Measurements from ENCODE around the gene PHYH.
A peak's percentile ranks its signal among the peaks of the same experiment; 100 is the strongest.
"Not testable (repeated sequence)": the region's sequence is repeated elsewhere in the genome, so short reads cannot be mapped to it uniquely, and the experiment has no call there.

PHYH gene

DNA sequence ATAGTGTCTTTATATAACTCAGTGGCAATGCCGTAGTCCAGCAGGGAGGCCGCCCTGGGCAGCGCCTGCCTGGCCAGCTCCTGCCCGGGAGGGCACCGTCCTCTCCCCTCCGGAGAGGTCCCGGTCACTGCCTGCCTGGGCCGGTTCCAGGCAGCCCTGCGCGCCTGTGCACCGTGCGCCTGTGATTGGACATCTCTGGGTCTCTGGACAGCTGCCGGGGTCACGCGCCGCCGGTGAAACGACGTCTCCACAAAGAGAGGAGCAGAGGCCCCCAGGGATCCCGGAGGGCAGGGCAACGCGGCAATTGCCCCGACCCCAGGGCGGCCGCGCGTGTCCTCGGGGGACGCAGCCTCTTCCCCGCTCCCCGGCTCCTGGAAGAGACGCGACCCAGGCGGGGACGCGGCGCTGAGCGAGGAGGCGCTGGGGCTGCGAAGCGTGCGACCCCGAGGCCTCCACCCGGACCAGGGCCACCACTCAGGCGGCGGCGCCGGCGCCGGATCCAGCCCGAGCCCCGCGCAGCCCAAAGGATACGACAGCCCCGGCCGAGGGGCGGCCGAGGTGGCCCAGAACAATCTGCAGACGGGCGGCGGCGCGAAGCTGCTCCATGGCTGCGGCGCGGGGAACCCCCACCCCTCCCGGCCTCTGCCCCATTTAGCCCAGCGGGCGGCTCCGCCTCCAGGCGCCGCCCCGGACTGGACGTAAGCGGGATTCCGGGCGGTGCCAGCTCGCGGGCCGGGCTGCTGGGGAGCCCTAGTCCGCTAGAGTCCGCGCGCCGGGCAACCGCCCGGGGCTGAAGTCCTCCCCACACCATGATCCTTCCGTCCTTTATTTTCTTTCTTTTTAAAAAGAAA, at the start of gene PHYH:
PHYH (minus strand) TSS at position 628 of the 851 bp plus-strand sequence; CDS start at position 606, 22 bp downstream.
- DNase-seq (ENCODE audit: low spot score) = peak; percentile 76

DNA sequence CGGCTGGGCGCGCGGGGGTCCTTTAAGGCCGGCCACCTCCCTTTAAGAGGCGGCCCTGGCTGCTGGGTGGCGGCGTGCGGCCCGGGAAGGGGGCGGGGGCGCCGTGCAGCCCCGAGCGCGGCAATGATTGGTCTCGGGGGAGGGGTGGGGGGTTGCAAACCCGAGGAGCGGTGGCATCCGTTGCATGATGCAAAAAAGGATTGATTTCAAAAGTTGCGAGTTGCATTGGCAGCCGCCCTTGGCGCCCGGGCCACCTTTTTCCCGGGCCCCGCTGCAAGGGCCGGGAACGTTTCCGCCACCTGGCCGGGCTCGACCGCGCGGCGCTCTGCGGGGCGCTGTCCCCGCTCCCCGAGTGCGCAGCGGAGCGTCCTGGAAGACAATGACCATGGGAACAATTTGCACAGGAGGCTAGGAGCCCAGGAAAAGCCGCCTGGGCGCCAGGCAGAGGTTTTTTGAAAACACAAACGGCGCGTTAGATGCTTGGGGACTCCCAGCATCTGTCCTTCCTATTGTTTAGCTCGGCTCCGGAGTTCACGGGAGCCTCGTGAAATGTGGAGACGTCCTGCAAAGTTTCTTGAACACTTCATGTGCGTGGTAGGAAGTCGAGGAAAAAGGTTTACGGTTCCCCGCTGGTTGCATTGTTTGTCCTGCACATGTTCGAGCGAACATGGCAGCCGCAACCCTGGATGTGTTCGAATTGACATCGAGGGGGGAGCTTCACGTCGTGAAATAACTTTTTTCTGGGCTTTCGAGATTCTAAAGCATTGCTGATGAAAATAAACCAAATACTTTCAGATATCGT, 48.6 kb upstream of the PHYH start, which contains the start of gene SEPHS1:
SEPHS1 (minus strand) TSS at position 78 of the 802 bp plus-strand sequence. CDS start 3,343 bp downstream, outside the sequence.
- no peak for DNase-seq (ENCODE audit: low spot score)

DNA sequence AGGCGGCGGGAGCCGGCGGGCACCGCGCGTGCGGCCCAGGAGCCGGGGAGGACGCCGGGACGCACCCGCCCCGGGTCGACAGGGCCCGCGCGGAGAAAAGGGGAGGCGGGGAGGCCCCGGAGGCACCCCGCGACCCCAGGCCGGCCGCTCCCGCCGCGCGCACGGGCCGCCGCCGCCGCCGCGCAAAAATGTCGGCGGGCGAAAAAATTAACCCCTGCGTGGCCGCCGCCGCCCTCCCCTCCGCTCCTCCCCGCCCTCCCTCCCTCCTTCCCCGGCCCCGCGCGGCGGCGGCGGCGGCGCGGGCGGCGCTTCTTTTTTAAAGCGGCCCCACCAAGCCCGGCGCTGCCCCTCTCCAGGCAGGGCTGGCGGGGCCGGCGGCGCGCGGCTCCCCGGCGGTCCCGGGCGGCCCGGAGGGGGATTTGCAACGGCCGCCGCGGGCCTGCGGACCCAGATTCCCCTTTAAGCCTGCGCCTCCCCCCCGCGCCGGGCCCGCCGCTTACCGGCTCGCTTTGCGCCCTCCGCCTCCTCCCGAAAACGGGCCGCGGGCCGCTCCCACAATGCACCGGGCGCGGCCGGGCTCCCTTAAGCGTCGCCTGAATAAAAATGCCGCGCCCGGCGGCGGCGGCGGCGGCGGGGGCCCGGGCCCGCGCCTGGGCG, 47.8 kb upstream of the PHYH start:
- peak; percentile 69 for DNase-seq (ENCODE audit: low spot score)

DNA sequence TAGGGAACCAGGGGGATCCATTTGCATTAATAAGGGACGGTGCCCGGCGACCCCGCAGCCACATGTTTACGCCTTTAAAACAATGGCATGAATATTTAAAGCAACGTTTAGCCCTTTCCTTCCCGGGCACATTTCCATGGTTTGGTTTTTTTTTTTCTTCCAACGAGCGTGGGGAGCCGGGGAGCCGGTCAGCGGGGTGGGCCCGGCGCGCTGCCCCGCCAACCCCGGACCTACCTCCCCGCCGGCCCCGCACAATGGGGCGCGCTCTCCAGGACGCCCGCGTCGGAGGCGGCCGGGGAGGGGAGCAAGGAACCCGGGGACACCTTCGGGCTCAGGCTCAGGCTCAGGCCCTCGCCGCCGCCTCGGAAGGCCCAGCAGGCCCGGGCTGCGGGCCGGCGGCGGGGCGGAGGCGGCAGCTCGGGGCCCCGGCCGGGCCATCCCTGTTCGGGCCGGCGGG, 47.2 kb upstream of the PHYH start:
- DNase-seq (ENCODE audit: low spot score) = no peak

GRCh38 chr10:13346283-13347042, 46.6 kb upstream of the PHYH start:
- DNase-seq (ENCODE audit: low spot score) = no peak

GRCh38 chr10:13340626-13341376, 40.9 kb upstream of the PHYH start:
- no peak for DNase-seq (ENCODE audit: low spot score)

GRCh38 chr10:13340068-13340467, 40.2 kb upstream of the PHYH start:
- DNase-seq (ENCODE audit: low spot score) = no peak

- DNase-seq (ENCODE audit: low spot score) = no peak
These were observed 38.7 kb upstream of the PHYH start for GRCh38 chr10:13338390-13339110.

- DNase-seq (ENCODE audit: low spot score) = no peak
These were observed 37.9 kb upstream of the PHYH start for GRCh38 chr10:13337827-13338196.

DNA sequence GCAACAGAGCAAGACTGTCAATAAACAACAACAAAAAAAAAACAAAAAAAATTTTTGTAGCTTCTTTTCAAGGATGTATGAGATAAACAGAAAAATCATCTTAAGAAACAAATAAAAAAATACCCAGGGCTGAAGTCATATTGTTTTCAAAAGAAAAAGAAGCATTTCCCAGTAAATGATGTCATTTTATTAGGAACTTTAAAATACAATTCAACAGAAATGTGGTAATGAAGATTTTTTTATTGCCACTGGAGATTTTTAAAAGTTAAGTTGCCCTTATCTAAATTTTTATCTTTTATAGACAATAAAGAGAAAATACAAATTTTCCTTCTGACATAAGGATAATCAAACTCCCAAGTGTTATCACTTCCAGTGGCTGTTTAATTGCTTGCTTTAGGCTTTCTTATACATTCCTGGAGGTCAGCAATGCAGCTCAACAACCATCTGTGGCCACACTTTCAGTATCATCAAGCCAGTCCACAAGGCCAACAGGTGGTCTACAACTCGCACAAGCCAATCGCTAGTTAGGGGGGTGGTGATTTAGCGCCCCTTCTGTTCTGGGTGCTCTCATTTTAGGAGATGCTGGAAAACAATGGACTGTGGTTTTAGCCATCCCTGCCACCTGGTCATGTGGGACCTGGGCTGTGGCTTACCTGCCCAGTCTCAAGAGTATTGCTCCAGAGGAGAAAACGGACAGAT, 37.4 kb upstream of the PHYH start:
- DNase-seq (ENCODE audit: low spot score) = no peak

- DNase-seq (ENCODE audit: low spot score) = no peak
These were observed 36.0 kb upstream of the PHYH start for GRCh38 chr10:13335881-13336280.

DNA sequence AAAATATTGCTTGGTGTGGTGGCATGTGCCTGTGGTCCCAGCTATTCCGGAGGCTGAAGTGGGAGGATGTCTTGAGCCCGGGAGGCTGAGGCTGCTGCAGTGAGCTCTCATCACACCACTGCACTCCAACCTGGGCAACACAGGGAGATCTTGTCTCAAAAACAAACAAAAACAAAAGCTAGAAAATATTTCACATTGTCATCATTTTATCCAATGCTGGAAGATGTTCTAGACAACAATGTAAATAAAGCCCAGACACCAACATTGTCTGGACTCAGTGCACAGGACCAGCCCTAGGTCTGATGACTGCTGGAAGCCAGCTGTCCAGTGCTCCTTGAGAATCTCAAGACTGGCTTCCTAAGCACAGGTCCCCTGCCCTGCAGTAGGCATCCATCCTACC, 34.7 kb upstream of the PHYH start:
- DNase-seq (ENCODE audit: low spot score) = no peak

DNA sequence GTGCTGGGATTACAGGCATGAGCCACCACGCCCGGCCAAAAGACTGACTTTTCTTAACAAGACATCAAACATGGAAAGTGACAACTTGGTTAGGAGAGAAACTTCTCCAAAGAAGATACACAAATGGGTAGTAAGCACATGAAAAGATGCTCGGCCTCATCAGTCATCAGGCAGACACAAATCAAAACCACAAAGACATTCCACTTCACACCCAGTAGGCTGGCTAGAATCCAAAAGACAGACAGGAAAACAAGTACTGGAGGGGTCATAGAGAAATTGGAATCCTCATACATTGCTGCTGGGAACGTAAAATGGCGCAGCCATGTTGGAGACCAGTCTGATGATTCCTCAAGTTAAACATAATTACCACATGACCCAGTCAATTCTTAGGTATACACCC, 31.8 kb upstream of the PHYH start:
- no peak for DNase-seq (ENCODE audit: low spot score)

DNA sequence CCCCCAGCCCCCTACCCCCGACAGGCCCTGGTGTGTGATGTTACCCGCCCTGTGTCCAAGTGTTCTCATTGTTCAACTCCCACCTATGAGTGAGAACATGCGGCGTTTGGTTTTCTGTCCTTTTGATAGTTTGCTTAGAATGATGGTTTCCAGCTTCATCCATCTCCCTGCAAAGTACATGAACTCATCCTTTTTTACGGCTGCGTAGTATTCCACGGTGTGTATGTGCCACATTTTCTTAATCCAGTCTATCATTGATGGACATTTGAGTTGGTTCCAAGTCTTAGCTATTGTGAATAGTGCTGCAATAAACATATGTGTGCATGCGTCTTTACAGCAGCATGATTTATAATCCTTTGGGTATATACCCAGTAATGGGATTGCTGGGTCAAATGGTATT, 31.1 kb upstream of the PHYH start:
- DNase-seq (ENCODE audit: low spot score) = not testable (repeated sequence)

- DNase-seq (ENCODE audit: low spot score) = no peak
These were observed 29.7 kb upstream of the PHYH start for GRCh38 chr10:13329565-13329964.

DNA sequence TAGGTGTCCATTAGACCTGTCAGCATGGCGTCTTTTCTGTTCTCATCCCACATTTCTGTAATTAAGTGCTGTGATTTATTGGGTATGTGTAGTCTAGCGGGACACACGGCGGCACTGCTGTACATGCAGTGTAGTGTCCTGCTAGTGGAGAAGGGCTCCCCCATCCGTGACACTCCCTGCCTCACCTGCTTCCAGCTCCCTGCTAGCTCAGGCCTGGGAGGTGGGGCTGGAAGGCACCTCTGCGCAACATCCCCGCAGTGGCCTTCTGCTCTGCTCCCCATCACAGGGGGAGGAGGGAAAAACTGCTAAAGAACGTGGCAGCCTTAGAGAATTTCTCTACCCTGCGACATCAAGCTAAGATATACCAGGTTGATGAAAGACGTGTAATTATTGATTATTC, 28.7 kb upstream of the PHYH start:
- DNase-seq (ENCODE audit: low spot score) = no peak

- DNase-seq (ENCODE audit: low spot score) = no peak
These were observed 28.3 kb upstream of the PHYH start for GRCh38 chr10:13328126-13328525.

- DNase-seq (ENCODE audit: low spot score) = no peak
These were observed 27.7 kb upstream of the PHYH start for GRCh38 chr10:13327534-13327933.

DNA sequence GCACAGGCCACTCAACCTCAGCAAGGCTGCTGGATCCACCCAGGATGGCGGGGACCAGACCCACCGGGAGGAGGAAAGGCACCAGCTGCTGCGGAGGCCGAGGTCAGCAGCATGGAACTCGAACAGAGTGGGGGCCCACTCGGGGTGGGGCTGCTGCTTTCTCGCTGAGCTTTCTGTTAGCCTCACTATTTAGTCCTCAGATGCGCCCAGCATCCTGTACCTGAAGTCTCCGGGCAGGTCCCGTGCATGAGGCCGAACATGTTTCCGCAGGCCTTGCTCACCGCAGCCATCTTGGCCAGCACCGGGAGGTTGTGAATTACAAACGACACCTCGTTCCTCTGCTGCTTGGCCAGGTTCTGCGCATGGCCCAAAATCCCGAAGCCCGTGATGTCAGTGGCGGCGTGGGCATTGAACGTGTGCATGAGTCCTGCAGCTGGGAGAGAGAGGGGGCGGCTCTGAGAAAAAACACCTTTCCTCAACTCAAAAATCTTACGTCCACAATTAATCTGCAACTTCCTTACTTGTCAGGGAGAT, 22.8 kb upstream of the PHYH start:
- no peak for DNase-seq (ENCODE audit: low spot score)

Data from hematopoietic multipotent progenitor cell treated with erythropoietin and hydrocortisone succinate and interleukin-3 and kit ligand, for 17 days (in vitro differentiated cells).